PC-9 (cell line): ENCODE data around the gene CUEDC2.

Experiments
- EZH2 ChIP-seq: fragments of 200-600 bp; sonication (generic); IDR thresholded peaks from 2 replicates; pipeline ENCODE4 v1.8.0; 2017; ENCODE audit warnings: antibody characterized with exemption, low read depth
- TF ChIP-seq, protein P1 (sequence below): fragments of 200-600 bp; sonication (generic); conservative IDR thresholded peaks from 2 replicates; pipeline ENCODE4 v1.6.1; 2017; ENCODE audit warnings: mixed run types, antibody characterized with exemption, mild to moderate bottlenecking, moderate library complexity

DNA sequence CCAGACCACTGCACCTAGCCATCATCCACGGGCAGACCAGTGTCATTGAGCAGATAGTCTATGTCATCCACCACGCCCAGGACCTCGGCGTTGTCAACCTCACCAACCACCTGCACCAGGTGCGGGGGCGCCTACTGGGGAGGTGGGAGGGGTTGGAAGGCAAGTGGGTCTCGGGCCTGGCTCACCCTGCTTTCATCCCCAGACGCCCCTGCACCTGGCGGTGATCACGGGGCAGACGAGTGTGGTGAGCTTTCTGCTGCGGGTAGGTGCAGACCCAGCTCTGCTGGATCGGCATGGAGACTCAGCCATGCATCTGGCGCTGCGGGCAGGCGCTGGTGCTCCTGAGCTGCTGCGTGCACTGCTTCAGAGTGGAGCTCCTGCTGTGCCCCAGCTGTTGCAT lies 32.3 kb downstream of the CUEDC2 start:
- TF ChIP-seq, protein P1, sequence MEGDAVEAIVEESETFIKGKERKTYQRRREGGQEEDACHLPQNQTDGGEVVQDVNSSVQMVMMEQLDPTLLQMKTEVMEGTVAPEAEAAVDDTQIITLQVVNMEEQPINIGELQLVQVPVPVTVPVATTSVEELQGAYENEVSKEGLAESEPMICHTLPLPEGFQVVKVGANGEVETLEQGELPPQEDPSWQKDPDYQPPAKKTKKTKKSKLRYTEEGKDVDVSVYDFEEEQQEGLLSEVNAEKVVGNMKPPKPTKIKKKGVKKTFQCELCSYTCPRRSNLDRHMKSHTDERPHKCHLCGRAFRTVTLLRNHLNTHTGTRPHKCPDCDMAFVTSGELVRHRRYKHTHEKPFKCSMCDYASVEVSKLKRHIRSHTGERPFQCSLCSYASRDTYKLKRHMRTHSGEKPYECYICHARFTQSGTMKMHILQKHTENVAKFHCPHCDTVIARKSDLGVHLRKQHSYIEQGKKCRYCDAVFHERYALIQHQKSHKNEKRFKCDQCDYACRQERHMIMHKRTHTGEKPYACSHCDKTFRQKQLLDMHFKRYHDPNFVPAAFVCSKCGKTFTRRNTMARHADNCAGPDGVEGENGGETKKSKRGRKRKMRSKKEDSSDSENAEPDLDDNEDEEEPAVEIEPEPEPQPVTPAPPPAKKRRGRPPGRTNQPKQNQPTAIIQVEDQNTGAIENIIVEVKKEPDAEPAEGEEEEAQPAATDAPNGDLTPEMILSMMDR, result no peak
- no peak for TF ChIP-seq EZH2
